NCI-H345 treated with DMSO at 0.1 percent for 48 hours (cell line): Measurements from ENCODE around the gene KRTAP4-9.
"Not testable (repeated sequence)": the region's sequence is repeated elsewhere in the genome, so short reads cannot be mapped to it uniquely, and the experiment has no call there.

Experiments used
- DNase-seq: peaks from one replicate; lab custom pipeline; 2025; ENCODE audit not compliant: unreplicated experiment; lab: John Stamatoyannopoulos, UW

Gene KRTAP4-9

GRCh38 chr17:41096055-41096454 lies 9.1 kb upstream of the KRTAP4-9 start:
- DNase-seq, result no peak

GRCh38 chr17:41098042-41098441 lies 7.1 kb upstream of the KRTAP4-9 start, which contains the start of gene KRTAP4-8:
TSS of gene KRTAP4-8 (minus strand) at chr17:41098142. CDS start at chr17:41098084, 58 bp downstream.
- DNase-seq, result no peak

- no peak for DNase-seq
Observed at GRCh38 chr17:41098481-41098880, 6.7 kb upstream of the KRTAP4-9 start.

GRCh38 chr17:41099682-41100480 lies 5.3 kb upstream of the KRTAP4-9 start:
- not testable (repeated sequence) for DNase-seq

GRCh38 chr17:41101586-41102259 lies 3.5 kb upstream of the KRTAP4-9 start, which contains the start of gene KRTAP4-16:
TSS of gene KRTAP4-16 (minus strand) at chr17:41102209. CDS start at chr17:41102209, 0 bp downstream.
- DNase-seq, result no peak

GRCh38 chr17:41103896-41104295 lies 1.3 kb upstream of the KRTAP4-9 start:
- no peak for DNase-seq

GRCh38 chr17:41104386-41105038 lies 677 bp upstream of the KRTAP4-9 start:
- not testable (repeated sequence) for DNase-seq

- DNase-seq, result no peak
Observed at GRCh38 chr17:41107941-41108450, 2.8 kb downstream of the KRTAP4-9 start.

GRCh38 chr17:41108728-41109386 lies 3.7 kb downstream of the KRTAP4-9 start:
- not testable (repeated sequence) for DNase-seq

GRCh38 chr17:41111151-41111885 lies 6.1 kb downstream of the KRTAP4-9 start:
- DNase-seq, result no peak

- no peak for DNase-seq
Observed at GRCh38 chr17:41116297-41116696, 11.1 kb downstream of the KRTAP4-9 start.

- not testable (repeated sequence) for DNase-seq
Observed at GRCh38 chr17:41117846-41118386, 12.7 kb downstream of the KRTAP4-9 start, which contains the start of gene KRTAP4-11. TSS of gene KRTAP4-11 (minus strand) at chr17:41118373. CDS start at chr17:41118315, 58 bp downstream.

- DNase-seq, result no peak
Observed at GRCh38 chr17:41118721-41119120, 13.5 kb downstream of the KRTAP4-9 start.

- not testable (repeated sequence) for DNase-seq
Observed at GRCh38 chr17:41119696-41120690, 14.8 kb downstream of the KRTAP4-9 start.

GRCh38 chr17:41121742-41122141 lies 16.6 kb downstream of the KRTAP4-9 start:
- DNase-seq, result no peak

- not testable (repeated sequence) for DNase-seq
Observed at GRCh38 chr17:41123292-41123990, 18.3 kb downstream of the KRTAP4-9 start.

- DNase-seq, result not testable (repeated sequence)
Observed at GRCh38 chr17:41123991-41124371, 18.8 kb downstream of the KRTAP4-9 start, which contains the start of gene KRTAP4-12. TSS of gene KRTAP4-12 (minus strand) at chr17:41124182. CDS start at chr17:41124122, 60 bp downstream.

GRCh38 chr17:41125064-41125463 lies 19.9 kb downstream of the KRTAP4-9 start:
- no peak for DNase-seq
